ENCODE results near the gene ATAD3B.
"Not testable (repeated sequence)": the region's sequence is repeated elsewhere in the genome, so short reads cannot be mapped to it uniquely, and the experiment has no call there.

GRCh38 chr1:1523651-1524050, 52.1 kb downstream of the ATAD3B start:
- not testable (repeated sequence) for TF ChIP-seq CTCF (IDR thresholded peaks at IDR 0.05; ENCODE audit: low read length); EZH2 (IDR thresholded peaks at IDR 0.05; ENCODE audit: borderline replicate concordance, low read length)

Data from OCI-LY1 (cell line).